GM18909 (cell line): ENCODE data around the gene SYNJ2BP.

Experiments used
- ATAC-seq: cut with Tn5 transposase; IDR thresholded peaks from one replicate; pipeline ENCODE4 v1.9.1; 2021; ENCODE audit warnings: mild to moderate bottlenecking; ENCODE audit not compliant: unreplicated experiment, poor library complexity

The SYNJ2BP gene

GRCh38 chr14:70394674-70395306 is 22.1 kb downstream of the SYNJ2BP start:
- ATAC-seq, result no peak

- ATAC-seq, result no peak
Measured at GRCh38 chr14:70392676-70393075, 24.2 kb downstream of the SYNJ2BP start.

GRCh38 chr14:70391493-70392391 is 25.1 kb downstream of the SYNJ2BP start:
- ATAC-seq, result no peak

- no peak for ATAC-seq
Measured at GRCh38 chr14:70382536-70382935, 34.4 kb downstream of the SYNJ2BP start.

- no peak for ATAC-seq
Measured at GRCh38 chr14:70380824-70381223, 36.1 kb downstream of the SYNJ2BP start.

GRCh38 chr14:70378696-70379095 is 38.2 kb downstream of the SYNJ2BP start:
- ATAC-seq, result no peak
